K562 (cell line): Measurements from ENCODE around the gene SGMS1. TPM values are rescaled to one million over a fixed set of nuclear protein-coding genes. Genes with fewer than 3 reads are reported as not detected.

Experiments
- ATAC-seq: fragments of 200-7000 bp; cut with Tn5 transposase; 3 replicates; pipeline ENCODE4 v1.9.1; 2020; ENCODE audit warnings: moderate library complexity
- BruUV-seq: library from RNA; stranded (reverse); fragments of 400-500 nt; replicated peaks from 2 replicates; lab custom pipeline; 2021; lab: Mats Ljungman, UMichigan
- CTCF ChIA-PET: fragments of 300-600 bp; formaldehyde crosslinking; extraction: SDS; loops from one replicate; lab custom pipeline; 2021; ENCODE audit warnings: low intra/inter-chr PET ratio; lab: Yijun Ruan, JAX
- POLR2A ChIA-PET: fragments of 300-600, 350-650 bp; sonication (Branson Sonifier 250); formaldehyde crosslinking; extraction: SDS; loops from one replicate; lab custom pipeline; 2021; ENCODE audit warnings: antibody characterized with exemption, inconsistent platforms; lab: Yijun Ruan, JAX
- DNase-seq, 4 experiments: peaks; one replicate each; pipeline versions ENCODE4 v3.0.0 to v3.0.0-alpha.2; 2011 to 2018; ENCODE audit warnings: low spot score in 3 of 4, mixed read lengths in 3 of 4; ENCODE audit errors: extremely low read depth in 1 of 4
- FAIRE-seq: peaks from 2 replicates; lab custom pipeline; 2011; peaks lifted over from hg19 to GRCh38; lab: Jason Lieb, UNC
- H2AFZ ChIP-seq: 2 replicates; pipeline ENCODE4 v1.6.0; 2011; ENCODE audit warnings: low read depth, low read length, control low read depth, inconsistent platforms
- H3K27ac ChIP-seq: fragments of 200-600 bp; 3 replicates; pipeline ENCODE4 v1.8.0; 2011; ENCODE audit warnings: low read depth, mild to moderate bottlenecking, control low read depth, inconsistent platforms, low read length, moderate library complexity, mixed read lengths; ENCODE audit errors: extremely low read depth
- H3K27me3 ChIP-seq, 2 experiments: fragments of 300-600 bp in 1 of 2; 2 replicates in 1 of 2; 3 replicates in 1 of 2; pipeline versions ENCODE4 v1.6.0 to v1.8.0; 2011; ENCODE audit warnings: inconsistent platforms in 2 of 2, low read length in 2 of 2, mild to moderate bottlenecking in 1 of 2, mixed read lengths in 1 of 2, moderate library complexity in 1 of 2; ENCODE audit not compliant: control insufficient read depth in 2 of 2, insufficient read depth in 2 of 2
- H3K36me3 ChIP-seq: fragments of 300-600 bp; 3 replicates; pipeline ENCODE4 v1.8.0; 2011; ENCODE audit warnings: mild to moderate bottlenecking, low read length, inconsistent platforms; ENCODE audit not compliant: control insufficient read depth, insufficient read depth
- H3K4me1 ChIP-seq, 2 experiments: fragments of 200-600 bp in 1 of 2; replicated peaks in 1 of 2; 2 replicates in 1 of 2; 3 replicates in 1 of 2; pipeline versions ENCODE4 v1.5.1 to v1.8.0; 2011; ENCODE audit warnings: inconsistent platforms in 2 of 2, low read length in 2 of 2, mild to moderate bottlenecking in 1 of 2, mixed read lengths in 1 of 2, moderate library complexity in 1 of 2; ENCODE audit not compliant: control insufficient read depth in 2 of 2, insufficient read depth in 2 of 2
- H3K4me2 ChIP-seq: 2 replicates; pipeline ENCODE4 v1.6.1; 2011; ENCODE audit warnings: low read length, control low read depth, inconsistent platforms, mixed read lengths; ENCODE audit not compliant: insufficient read depth
- H3K4me3 ChIP-seq: fragments of 200-600 bp; sonication (generic), shearing (Covaris generic); 2 replicates; pipeline ENCODE4 v1.5.1; 2016; ENCODE audit warnings: control low read depth, inconsistent platforms
- H3K79me2 ChIP-seq: fragments of 200-600 bp; 3 replicates; pipeline ENCODE4 v1.8.0; 2011; ENCODE audit warnings: low read length, inconsistent platforms; ENCODE audit not compliant: control insufficient read depth, insufficient read depth
- H3K9ac ChIP-seq, 2 experiments: 2 replicates each; pipeline versions ENCODE4 v1.6.0 to v1.6.1; 2011; ENCODE audit warnings: low read depth in 2 of 2, low read length in 2 of 2, control low read depth in 1 of 2, inconsistent platforms in 1 of 2, mild to moderate bottlenecking in 1 of 2, mixed read lengths in 1 of 2; ENCODE audit not compliant: insufficient read depth in 1 of 2
- H3K9me1 ChIP-seq: one replicate; pipeline ENCODE4 v1.6.0; 2011; ENCODE audit warnings: inconsistent platforms, mild to moderate bottlenecking, low read length, moderate library complexity; ENCODE audit not compliant: control insufficient read depth, insufficient read depth
- H3K9me3 ChIP-seq: replicated peaks from 2 replicates; pipeline ENCODE4 v1.5.1; 2011; ENCODE audit warnings: low read depth, low read length, inconsistent platforms; ENCODE audit not compliant: control insufficient read depth, insufficient read depth
- H4K20me1 ChIP-seq: replicated peaks from 2 replicates; pipeline ENCODE4 v1.6.1; 2011; ENCODE audit warnings: low read length, inconsistent platforms, mixed read lengths; ENCODE audit not compliant: control insufficient read depth, insufficient read depth
- ADNP ChIP-seq: fragments of 200-800 bp; sonication (Bioruptor generic); IDR thresholded peaks from 2 replicates; pipeline ENCODE4 v1.6.1; 2016; ENCODE audit warnings: missing genetic modification characterization, missing compliant biosample characterization
- CC2D1A ChIP-seq: fragments of 450-650 bp; IDR thresholded peaks from 2 replicates; pipeline ENCODE4 v1.6.1; 2017; ENCODE audit warnings: mild to moderate bottlenecking
- CREM ChIP-seq: IDR thresholded peaks from 2 replicates; pipeline ENCODE4 v1.6.1; 2014; ENCODE audit warnings: antibody characterized with exemption, low read depth
- RAD51 ChIP-seq: fragments of 450-650 bp; IDR thresholded peaks from 2 replicates; pipeline ENCODE4 v1.7.1; 2016; ENCODE audit warnings: low read depth, mild to moderate bottlenecking, borderline replicate concordance
- SRSF7 ChIP-seq: fragments of 200-400 bp; formaldehyde crosslinking; optimal IDR thresholded peaks from 2 replicates; pipeline ENCODE3; 2017; ENCODE audit warnings: mild to moderate bottlenecking, low read depth, low read length
- WGBS: fragments of 100-300 bp; shearing (Covaris generic); methylation state at CpG from one replicate; pipeline ENCODE4 v1.1.6; 2016; ENCODE audit warnings: low coverage, mixed read lengths; ENCODE audit not compliant: insufficient coverage; ENCODE audit errors: missing lambda C conversion rate; 5-methylcytosine and 5-hydroxymethylcytosine counted together
- in situ Hi-C: fragments of 300-500 bp; cut with MboI; formaldehyde crosslinking; loops from 4 replicates; pipeline ENCODE4 v1.15.0; 2018; ENCODE audit warnings: inconsistent platforms, mixed read lengths
- intact Hi-C: fragments of 100-400 bp; cut with micrococcal nuclease; formaldehyde crosslinking; loops from 2 replicates; pipeline ENCODE4 v1.14.2; 2022
- polyA plus RNA-seq, 8 experiments: library from polyadenylated mRNA; depleted of rRNA in 4 of 8; stranded (reverse) in 5 of 8; unstranded in 3 of 8; fragments of >200 nt; fragmentation: Nextera tagmentation in 2 of 8; fragmentation: Illumina TruSeq in 1 of 8; extraction: Ambion mirVana in 2 of 8; extraction: Trizol in 1 of 8; gene quantifications; 2 replicates each; pipeline versions ENCODE4 v1.2.1 to v1.2.3, GENCODE V29; 2011 to 2014; ENCODE audit warnings: inconsistent platforms in 1 of 8, missing spikeins in 1 of 8
- total RNA-seq, 7 experiments: library from RNA; depleted of rRNA in 6 of 7; stranded (reverse); fragments of >200 nt in 6 of 7; fragmentation: Illumina TruSeq in 2 of 7; extraction: Trizol in 2 of 7; gene quantifications; 2 replicates each; pipeline versions ENCODE4 v1.2.1 to v1.2.3, GENCODE V29; 2011 to 2021; ENCODE audit warnings: low replicate concordance in 1 of 7
- TF ChIP-seq, protein P1 (sequence below): fragments of 150-350 bp; IDR thresholded peaks from 2 replicates; pipeline ENCODE4 v1.6.1; 2014; ENCODE audit warnings: low read depth, mild to moderate bottlenecking, low read length, borderline replicate concordance
- TF ChIP-seq, protein P2 (sequence below): sonication (generic); formaldehyde crosslinking; IDR thresholded peaks from 2 replicates; pipeline ENCODE4 v1.8.0; 2022; ENCODE audit warnings: mild to moderate bottlenecking, missing genetic modification reagents, borderline replicate concordance
- TF ChIP-seq, protein P3 (sequence below): fragments of 450-650 bp; formaldehyde crosslinking; IDR thresholded peaks from 2 replicates; pipeline ENCODE4 v1.4.0; 2020; ENCODE audit warnings: mild to moderate bottlenecking, moderate library complexity

Gene SGMS1
- total and polyA plus RNA-seq, 9 of the 15 experiments (the other 6 are each of a cell fraction or from before 2014, with no cell fraction given), result 22.6 to 232 (median 82.2) TPM

DNA sequence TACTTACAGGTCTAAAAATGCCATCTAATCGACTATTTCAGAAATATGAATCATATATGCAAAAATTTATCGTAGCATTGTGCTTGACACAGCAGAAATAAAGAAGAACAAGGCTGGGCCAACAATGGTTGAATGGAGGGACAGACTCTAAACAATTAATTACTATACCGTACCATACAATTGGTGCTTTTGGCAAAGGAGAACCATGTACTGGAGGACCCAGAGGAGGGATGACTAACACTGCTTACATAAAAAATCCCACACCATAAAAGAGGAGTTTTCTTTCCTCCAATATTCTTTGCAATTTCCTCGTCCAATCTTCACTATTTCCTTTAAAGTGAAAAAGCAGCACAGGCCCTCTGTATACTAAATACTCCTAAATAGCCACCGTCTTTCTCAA lies 94.1 kb downstream of the SGMS1 start:
- Histone ChIP-seq H4K20me1 (peaks cover 4% of the 10 kb centered on the region; the same call in 1 of the 2 replicates), H3K36me3 (peaks cover 11% of the 10 kb centered on the region; the same call in 1 of the 3 replicates), H2AFZ (no peak overlapping the region), H3K9me3 (no peaks in the 10 kb centered on the region), H3K4me3 (no peak overlapping the region), H3K4me2 (no peak overlapping the region), H3K9me1 (no peaks in the 10 kb centered on the region), H3K9ac (no peak overlapping the region; a peak in 1 of 4 replicates), H3K4me1 (peaks cover 6 to 38% of the 10 kb centered on the region in 2 experiments), H3K79me2 (peaks cover 96% of the 10 kb centered on the region), H3K27me3 (no peaks in the 10 kb centered on the region), H3K27ac (no peak overlapping the region)
- FAIRE-seq, result no peak
- in situ Hi-C loops (no loop called here), intact Hi-C loops (no loop called here)
- DNase-seq, result no peak
- no peak for ATAC-seq
- POLR2A ChIA-PET, result interaction anchor here (0.6 to 1.2 kb wide), 3 partner anchors 9 to 93 kb away, joined by 3 to 4 read pairs (median 4); no protein-coding TSS in a partner anchor
- TF ChIP-seq CREM (no peak), RAD51 (no peak), CC2D1A (no peak), ADNP (tag) (no peak), SRSF7 (no peak)
- TF ChIP-seq, protein P1, sequence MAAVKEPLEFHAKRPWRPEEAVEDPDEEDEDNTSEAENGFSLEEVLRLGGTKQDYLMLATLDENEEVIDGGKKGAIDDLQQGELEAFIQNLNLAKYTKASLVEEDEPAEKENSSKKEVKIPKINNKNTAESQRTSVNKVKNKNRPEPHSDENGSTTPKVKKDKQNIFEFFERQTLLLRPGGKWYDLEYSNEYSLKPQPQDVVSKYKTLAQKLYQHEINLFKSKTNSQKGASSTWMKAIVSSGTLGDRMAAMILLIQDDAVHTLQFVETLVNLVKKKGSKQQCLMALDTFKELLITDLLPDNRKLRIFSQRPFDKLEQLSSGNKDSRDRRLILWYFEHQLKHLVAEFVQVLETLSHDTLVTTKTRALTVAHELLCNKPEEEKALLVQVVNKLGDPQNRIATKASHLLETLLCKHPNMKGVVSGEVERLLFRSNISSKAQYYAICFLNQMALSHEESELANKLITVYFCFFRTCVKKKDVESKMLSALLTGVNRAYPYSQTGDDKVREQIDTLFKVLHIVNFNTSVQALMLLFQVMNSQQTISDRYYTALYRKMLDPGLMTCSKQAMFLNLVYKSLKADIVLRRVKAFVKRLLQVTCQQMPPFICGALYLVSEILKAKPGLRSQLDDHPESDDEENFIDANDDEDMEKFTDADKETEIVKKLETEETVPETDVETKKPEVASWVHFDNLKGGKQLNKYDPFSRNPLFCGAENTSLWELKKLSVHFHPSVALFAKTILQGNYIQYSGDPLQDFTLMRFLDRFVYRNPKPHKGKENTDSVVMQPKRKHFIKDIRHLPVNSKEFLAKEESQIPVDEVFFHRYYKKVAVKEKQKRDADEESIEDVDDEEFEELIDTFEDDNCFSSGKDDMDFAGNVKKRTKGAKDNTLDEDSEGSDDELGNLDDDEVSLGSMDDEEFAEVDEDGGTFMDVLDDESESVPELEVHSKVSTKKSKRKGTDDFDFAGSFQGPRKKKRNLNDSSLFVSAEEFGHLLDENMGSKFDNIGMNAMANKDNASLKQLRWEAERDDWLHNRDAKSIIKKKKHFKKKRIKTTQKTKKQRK, result no peak
- TF ChIP-seq, protein P2, sequence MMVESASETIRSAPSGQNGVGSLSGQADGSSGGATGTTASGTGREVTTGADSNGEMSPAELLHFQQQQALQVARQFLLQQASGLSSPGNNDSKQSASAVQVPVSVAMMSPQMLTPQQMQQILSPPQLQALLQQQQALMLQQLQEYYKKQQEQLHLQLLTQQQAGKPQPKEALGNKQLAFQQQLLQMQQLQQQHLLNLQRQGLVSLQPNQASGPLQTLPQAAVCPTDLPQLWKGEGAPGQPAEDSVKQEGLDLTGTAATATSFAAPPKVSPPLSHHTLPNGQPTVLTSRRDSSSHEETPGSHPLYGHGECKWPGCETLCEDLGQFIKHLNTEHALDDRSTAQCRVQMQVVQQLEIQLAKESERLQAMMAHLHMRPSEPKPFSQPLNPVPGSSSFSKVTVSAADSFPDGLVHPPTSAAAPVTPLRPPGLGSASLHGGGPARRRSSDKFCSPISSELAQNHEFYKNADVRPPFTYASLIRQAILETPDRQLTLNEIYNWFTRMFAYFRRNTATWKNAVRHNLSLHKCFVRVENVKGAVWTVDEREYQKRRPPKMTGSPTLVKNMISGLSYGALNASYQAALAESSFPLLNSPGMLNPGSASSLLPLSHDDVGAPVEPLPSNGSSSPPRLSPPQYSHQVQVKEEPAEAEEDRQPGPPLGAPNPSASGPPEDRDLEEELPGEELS (CRISPR knock-in tag), result no peak
- TF ChIP-seq, protein P3, sequence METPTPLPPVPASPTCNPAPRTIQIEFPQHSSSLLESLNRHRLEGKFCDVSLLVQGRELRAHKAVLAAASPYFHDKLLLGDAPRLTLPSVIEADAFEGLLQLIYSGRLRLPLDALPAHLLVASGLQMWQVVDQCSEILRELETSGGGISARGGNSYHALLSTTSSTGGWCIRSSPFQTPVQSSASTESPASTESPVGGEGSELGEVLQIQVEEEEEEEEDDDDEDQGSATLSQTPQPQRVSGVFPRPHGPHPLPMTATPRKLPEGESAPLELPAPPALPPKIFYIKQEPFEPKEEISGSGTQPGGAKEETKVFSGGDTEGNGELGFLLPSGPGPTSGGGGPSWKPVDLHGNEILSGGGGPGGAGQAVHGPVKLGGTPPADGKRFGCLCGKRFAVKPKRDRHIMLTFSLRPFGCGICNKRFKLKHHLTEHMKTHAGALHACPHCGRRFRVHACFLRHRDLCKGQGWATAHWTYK (CRISPR knock-in tag), result no peak
- 77% methylated on average over 5 of the region's 5 CpGs for WGBS
- no TSS peak for BruUV-seq
- CTCF ChIA-PET, result no interaction called here
